ENCODE data around the gene COQ10A. TPM values are rescaled to one million over a fixed set of nuclear protein-coding genes. Genes with fewer than 3 reads are reported as not detected.

Gene COQ10A
- total and polyA plus RNA-seq, 2 of the 8 experiments (the other 6 are each of a cell fraction or from before 2014, with no cell fraction given): 21.8 to 42.9 TPM

DNA sequence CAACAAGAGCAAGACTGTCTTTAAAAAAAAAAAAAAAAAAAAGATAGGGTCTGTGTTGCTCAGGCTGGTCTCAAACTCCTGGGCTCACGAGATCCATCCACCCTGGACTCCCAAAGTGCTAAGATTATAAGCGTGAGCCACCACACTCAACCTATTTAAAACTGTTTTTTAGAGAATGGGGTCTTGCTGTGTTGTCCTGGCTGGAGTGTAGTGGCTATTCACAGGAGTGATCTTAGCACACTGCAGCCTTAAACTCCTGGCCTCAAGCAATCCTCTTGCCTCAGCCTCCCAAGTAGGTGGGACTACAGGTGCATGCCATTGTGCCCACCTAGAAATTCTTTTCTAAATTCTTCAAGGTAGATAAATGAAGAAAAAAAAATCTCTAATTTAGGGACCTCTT lies 7.6 kb downstream of the COQ10A start:
- Histone ChIP-seq H4K91ac (replicated peaks; ENCODE audit: insufficient read length, low read length) (no peak overlapping the region), H3K23me2 (ENCODE audit: low read depth, low read length) (no peaks in the 10 kb centered on the region), H3K56ac (replicated peaks; ENCODE audit: insufficient read length, low read depth, low read length) (no peak overlapping the region), H2BK20ac (ENCODE audit: low read length) (no peak overlapping the region), H3K9me3 (ENCODE audit: insufficient read depth in 2 of 2, low read depth in 1 of 2, low read length in 1 of 2) (no peaks in the 10 kb centered on the region), H3K4me3 (ENCODE audit: extremely low read depth in 1 of 4, insufficient read depth in 2 of 4, low read depth in 3 of 4, low read length in 4 of 4) (no peak overlapping the region), H3K36me3 (ENCODE audit: control insufficient read depth in 2 of 4, insufficient read depth in 4 of 4, low read length in 3 of 4) (peaks cover 15 to 66% (median 47%) of the 10 kb centered on the region in 4 experiments; a peak in 7 of 8 replicates), H3K18ac (ENCODE audit: extremely low read depth, low read length) (no peak overlapping the region), H2BK120ac (replicated peaks; ENCODE audit: low read depth, low read length) (no peak overlapping the region), H3K4ac (replicated peaks; ENCODE audit: insufficient read length, low read depth, low read length) (no peak overlapping the region), H2AFZ (ENCODE audit: low read length) (no peak overlapping the region), H3K4me2 (ENCODE audit: insufficient read depth in 1 of 2, low read depth in 2 of 2, low read length in 2 of 2) (no peak overlapping the region), H4K8ac (ENCODE audit: extremely low read depth, insufficient read depth, low read length) (no peak overlapping the region), H3K4me1 (replicated peaks in 1 of 4; ENCODE audit: control insufficient read depth in 3 of 4, insufficient read depth in 4 of 4, low read length in 3 of 4) (no peaks in the 10 kb centered on the region), H2AK5ac (ENCODE audit: low read depth, low read length) (no peak overlapping the region), H3K79me1 (ENCODE audit: low read depth, low read length) (no peaks in the 10 kb centered on the region), H2BK15ac (ENCODE audit: low read length) (no peak overlapping the region), H3K23ac (ENCODE audit: insufficient read length) (no peak overlapping the region), H3K79me2 (ENCODE audit: control insufficient read depth in 1 of 2, insufficient read depth in 2 of 2, low read length in 2 of 2) (no peaks in the 10 kb centered on the region), H2BK5ac (ENCODE audit: low read depth, low read length) (no peak overlapping the region), H3K27ac (ENCODE audit: low read depth, low read length) (no peak overlapping the region), H3K27me3 (replicated peaks in 1 of 4; ENCODE audit: control insufficient read depth in 3 of 4, extremely low read depth in 1 of 4, insufficient read depth in 3 of 4, low read length in 3 of 4) (no peaks in the 10 kb centered on the region), H3K14ac (ENCODE audit: insufficient read length) (no peak overlapping the region), H2BK12ac (ENCODE audit: low read depth, low read length) (no peak overlapping the region), H4K5ac (ENCODE audit: insufficient read length, low read depth, low read length) (no peak overlapping the region), H3K9ac (replicated peaks in 1 of 4; ENCODE audit: extremely low read depth in 1 of 4, low read depth in 3 of 4, low read length in 3 of 4) (no peak overlapping the region), H4K20me1 (replicated peaks in 1 of 2; ENCODE audit: control insufficient read depth in 1 of 2, insufficient read depth in 2 of 2, low read length in 2 of 2) (no peaks in the 10 kb centered on the region)
- WGBS, 2 experiments (ENCODE audit: extremely low coverage in 1 of 2, insufficient coverage in 1 of 2, insufficient read length in 1 of 2, insufficient replicate concordance in 2 of 2, low coverage in 1 of 2, low lambda C conversion rate in 2 of 2, missing lambda C conversion rate in 1 of 2): 97% methylated on average over 2 of the region's 2 CpGs; no CpG with 5 or more reads in 1 of the 2 experiments
- DNase-seq (ENCODE audit: low read depth in 1 of 2, low spot score in 2 of 2) (no peak), FAIRE-seq (no peak)
- TF ChIP-seq SRF (IDR thresholded peaks at IDR 0.05; ENCODE audit: low read depth, low read length) (no peak), SP4 (IDR thresholded peaks at IDR 0.05; ENCODE audit: low read length) (no peak), CREB1 (IDR thresholded peaks at IDR 0.05) (no peak)
- CTCF ChIA-PET (ENCODE audit: partially characterized antibody): interaction anchor here (1.8 kb wide), 1 partner anchor 7 kb away, joined by 6 read pairs; the partner anchor contains the start of gene COQ10A
- POLR2A ChIA-PET (ENCODE audit: partially characterized antibody): interaction anchor here (0.8 kb wide), 1 partner anchor 13 kb away, joined by 3 read pairs; no protein-coding TSS in a partner anchor
